Measurements from ENCODE around the gene PICK1.

Gene PICK1

GRCh38 chr22:38027487-38027886 is 29.7 kb upstream of the PICK1 start:
- no peak overlapping the region for H3K27ac ChIP-seq
- TF ChIP-seq CTCF (conservative IDR thresholded peaks at IDR 0.05): no peak
- no peak for TF ChIP-seq ZFX (IDR thresholded peaks at IDR 0.05)

- TF ChIP-seq ZFX (IDR thresholded peaks at IDR 0.05) (no peak), CTCF (conservative IDR thresholded peaks at IDR 0.05) (no peak)
- H3K27ac ChIP-seq: no peak overlapping the region
Observed at GRCh38 chr22:38028344-38029130, 28.7 kb upstream of the PICK1 start.

- no peak overlapping the region for H3K27ac ChIP-seq
- TF ChIP-seq ZFX (IDR thresholded peaks at IDR 0.05): no peak
- TF ChIP-seq CTCF (conservative IDR thresholded peaks at IDR 0.05): no peak
Observed at GRCh38 chr22:38029370-38029769, 27.8 kb upstream of the PICK1 start.

GRCh38 chr22:38029901-38030300 is 27.3 kb upstream of the PICK1 start:
- TF ChIP-seq CTCF (conservative IDR thresholded peaks at IDR 0.05) (no peak), ZFX (IDR thresholded peaks at IDR 0.05) (no peak)
- no peak overlapping the region for H3K27ac ChIP-seq

GRCh38 chr22:38030311-38031133 is 26.7 kb upstream of the PICK1 start:
- no peak for TF ChIP-seq ZFX (IDR thresholded peaks at IDR 0.05)
- no peak for TF ChIP-seq CTCF (conservative IDR thresholded peaks at IDR 0.05)
- H3K27ac ChIP-seq: no peak overlapping the region

- no peak for TF ChIP-seq CTCF (conservative IDR thresholded peaks at IDR 0.05)
- TF ChIP-seq ZFX (IDR thresholded peaks at IDR 0.05): no peak
Observed at GRCh38 chr22:38031491-38031890, 25.7 kb upstream of the PICK1 start.

More at GRCh38 chr22:38031491-38031890, 25.7 kb upstream of the PICK1 start:
- H3K27ac ChIP-seq: no peak overlapping the region
